NCI-H2171 treated with DMSO at 0.1 percent for 48 hours (cell line): ENCODE results near the gene DLGAP1.
"Not testable (repeated sequence)": the region's sequence is repeated elsewhere in the genome, so short reads cannot be mapped to it uniquely, and the experiment has no call there.

Source experiments
- DNase-seq: peaks from one replicate; lab custom pipeline; 2025; lab: John Stamatoyannopoulos, UW

Gene DLGAP1

DNA sequence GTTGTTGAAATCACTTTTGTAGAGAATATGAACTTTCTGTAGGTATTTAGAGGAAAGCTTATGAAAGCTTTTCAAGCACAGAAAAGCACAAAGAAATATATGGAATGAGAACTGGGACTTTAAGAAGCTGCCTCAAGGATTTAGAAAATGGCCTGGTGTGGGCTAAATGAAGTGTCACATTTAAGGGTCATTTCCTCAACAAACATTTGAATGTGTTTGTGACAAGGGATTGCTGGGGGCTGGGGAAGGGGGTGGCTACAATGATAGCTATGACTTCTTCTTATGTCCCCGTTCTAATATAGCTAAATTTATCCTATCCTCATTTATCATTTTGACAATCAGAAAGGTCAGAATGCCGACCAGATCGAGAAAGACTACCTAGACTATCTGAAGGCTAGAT lies 69.2 kb downstream of the DLGAP1 start:
- DNase-seq, result no peak

DNA sequence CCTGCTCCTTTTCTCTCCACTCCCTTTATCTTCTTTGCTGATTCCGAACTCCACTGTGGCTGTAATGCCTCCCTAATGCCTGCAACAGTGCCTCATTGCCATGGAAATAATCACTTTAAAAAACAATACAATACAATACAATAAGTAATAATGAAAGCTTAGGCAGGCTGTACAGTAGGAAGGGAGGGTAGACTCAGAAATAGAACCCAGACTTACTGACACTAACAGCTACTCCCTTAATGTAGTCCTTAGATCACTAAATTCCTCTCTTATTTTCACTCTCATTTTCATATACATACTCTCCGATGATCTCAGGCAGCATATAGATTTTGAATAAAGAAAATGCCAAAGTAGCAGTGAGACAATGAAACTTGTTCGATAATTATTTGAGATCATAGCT lies 70.2 kb downstream of the DLGAP1 start:
- DNase-seq, result no peak

DNA sequence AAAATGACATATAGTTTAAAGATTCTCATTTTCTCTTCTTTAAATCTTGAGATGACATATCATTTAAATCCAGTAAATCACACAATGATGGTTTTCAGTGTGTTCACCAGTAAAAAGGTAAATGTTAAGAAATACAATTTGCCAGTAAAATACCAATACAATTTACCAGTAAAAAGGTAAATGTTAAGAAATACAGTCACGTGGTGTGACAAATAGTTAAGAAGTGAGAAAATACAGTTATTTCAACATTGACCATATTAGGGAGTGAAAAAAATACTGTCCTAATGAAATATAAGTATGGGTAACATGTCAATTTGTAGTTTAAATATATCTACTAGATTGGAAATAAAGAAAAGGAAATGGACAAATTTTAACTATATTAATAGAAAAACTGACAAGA lies 80.5 kb downstream of the DLGAP1 start:
- no peak for DNase-seq

DNA sequence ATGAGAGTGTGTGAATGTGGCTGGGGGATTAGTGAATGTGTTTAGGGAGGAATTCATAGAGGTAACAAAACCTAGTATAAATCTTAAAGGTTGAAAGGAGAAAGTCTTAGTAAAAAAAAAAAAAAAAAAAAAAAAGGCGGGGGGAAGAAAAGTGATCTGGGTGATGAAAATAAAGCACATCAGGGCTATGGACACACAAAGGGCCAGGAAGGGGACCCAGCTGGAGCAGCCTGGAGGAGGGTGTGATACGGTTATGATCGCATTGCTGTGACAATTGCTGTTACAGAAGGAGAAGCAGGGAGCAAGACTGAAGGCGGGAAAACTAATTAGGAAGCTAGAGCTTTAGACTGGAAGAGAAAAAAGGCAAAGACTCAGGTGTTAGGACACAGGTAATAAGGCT lies 85.4 kb downstream of the DLGAP1 start:
- DNase-seq, result peak; percentile 37

DNA sequence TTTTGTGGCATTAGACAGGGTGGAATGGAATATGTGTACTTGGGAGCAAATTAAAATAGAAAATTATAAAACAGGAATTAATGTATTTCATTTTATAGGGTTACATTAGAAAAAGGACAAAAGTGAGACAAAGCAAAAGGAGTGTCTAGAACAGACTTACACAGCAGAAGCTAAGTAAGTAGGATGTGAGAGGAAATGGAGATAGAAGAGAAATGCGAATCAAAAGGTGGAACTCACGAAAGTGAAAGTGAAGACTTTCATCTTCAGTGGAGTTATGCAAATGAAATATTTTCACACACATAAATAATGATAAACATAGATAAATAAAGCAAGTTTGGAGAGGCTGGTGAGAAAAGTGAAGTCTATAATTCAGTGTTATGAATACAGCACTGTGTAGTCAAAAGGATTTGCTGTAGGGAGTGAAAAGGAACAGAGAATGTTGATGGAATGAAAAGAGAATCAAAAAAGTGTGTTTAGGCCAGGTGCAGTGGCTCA lies 94.8 kb downstream of the DLGAP1 start:
- no peak for DNase-seq

DNA sequence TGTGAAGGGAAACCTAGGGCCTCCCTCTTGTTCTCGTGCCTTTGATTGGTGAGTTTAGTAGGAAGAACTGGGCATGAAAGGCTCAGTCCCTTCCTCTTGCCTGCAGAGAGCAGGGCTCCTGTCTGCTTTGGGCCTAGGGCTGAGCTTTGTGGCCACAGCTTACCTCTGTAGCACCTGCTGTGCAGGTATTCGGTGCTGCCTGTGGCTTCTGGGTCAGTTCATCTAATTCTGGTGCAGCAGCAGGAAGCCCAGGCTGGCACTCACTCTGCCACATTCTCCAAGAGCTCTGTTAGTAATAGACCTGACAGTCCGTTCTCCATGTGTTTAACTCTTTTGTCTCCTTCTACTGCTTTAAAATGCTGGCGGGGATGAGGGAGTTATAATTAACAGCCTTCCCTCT lies 96.5 kb downstream of the DLGAP1 start:
- DNase-seq, result no peak

DNA sequence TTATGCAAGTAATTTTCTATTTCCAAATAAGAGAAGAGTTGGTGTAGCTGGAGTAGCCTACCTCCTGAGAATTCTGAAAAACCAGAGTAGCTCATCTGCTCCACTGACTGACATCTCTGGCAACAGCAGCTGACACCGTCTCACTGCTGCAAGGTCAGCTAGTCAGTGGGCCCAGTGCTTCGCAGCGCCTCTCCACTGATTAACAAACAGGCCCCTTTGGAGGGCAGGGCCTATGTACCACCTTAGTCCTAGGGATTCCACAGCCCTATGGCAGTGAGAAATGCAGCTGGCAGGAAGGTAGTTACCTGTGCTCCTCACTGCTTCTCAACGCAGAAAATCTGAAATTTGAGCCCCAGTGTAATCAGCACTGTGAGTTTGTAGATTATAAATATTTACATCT lies 97.5 kb downstream of the DLGAP1 start:
- peak; percentile 32 for DNase-seq

DNA sequence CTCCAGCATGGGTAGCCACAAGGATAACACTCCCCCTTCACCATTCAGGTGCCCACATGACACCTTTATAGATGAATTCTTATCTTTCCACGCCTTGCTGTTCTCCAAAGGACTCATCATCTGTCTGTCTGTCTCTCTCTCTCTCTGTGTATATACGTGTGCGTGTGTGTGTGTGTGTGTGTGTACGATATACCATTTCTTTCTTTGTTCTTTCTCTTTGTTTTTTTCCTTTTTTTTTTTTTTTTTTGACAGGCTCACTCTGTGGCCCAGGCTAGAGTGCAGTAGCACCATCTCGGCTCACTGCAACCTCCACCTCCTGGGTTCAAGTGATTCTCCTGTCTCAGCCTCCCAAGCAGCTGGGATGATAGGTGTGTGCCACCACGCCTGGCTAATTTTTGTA lies 98.2 kb downstream of the DLGAP1 start:
- DNase-seq, result no peak

DNA sequence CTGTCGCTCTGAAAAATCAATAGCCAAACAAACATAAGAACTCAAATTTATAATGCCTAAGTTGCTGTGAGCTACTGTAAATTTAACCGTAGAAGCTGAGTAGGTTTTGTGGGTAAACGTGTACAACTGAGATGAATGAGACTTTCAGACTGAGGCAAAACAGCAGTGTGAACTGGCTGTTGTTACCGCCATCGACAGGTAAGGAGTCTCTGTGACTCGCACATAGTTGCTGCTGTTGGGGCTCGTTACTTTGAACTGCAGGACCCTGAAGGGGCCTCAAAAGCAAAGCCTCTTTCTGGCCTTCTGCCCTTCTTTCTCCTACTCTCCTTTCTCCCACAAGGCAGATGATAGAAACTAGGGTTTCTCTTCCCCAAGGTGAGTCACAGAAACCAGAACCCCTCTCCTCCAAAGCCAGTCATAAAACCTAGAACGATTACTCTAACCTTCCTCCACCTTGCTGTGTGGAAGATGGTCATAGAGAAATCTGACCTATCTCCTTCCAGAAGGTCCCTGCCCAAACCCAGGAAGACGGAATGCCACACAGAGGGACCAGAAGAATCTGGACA lies 101.2 kb downstream of the DLGAP1 start:
- DNase-seq, result no peak

DNA sequence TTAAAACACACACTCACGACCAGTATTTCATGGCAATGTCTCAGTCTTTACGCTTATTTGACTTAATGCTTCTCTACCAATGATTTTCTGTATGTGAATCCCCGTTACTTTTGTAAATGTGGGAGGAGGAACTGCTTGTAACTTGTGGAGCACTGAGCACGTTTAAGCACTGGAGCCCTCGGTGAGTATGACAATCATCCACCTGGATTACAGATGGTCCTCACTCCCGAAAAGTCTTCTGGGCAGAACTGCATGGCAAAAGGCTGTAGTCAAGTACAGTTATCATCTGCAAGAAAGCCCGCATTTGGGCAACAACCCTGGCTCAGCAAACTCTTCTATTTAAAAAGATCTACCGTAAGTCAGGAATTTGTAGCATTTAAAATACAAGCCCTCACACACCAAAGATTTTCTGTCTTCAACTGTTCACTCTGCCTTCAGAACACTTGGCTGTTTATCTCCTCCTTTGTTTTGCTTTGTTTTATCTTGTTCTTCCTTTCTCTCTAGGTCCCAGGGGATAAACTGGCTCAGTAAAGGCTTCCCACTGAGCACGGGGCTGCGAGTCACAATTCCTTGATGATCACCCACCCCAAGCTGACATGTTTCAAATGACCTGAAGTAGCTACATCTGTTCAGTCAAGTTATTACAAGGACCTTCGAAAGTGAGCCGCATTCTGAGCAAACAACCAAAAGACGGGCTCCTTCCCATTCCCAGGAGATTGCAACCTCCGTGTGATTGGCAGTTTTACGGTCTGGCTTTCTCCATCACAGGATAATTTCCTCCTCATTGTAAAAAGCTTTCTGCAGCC lies 102.2 kb downstream of the DLGAP1 start:
- DNase-seq, result peak; percentile 86

DNA sequence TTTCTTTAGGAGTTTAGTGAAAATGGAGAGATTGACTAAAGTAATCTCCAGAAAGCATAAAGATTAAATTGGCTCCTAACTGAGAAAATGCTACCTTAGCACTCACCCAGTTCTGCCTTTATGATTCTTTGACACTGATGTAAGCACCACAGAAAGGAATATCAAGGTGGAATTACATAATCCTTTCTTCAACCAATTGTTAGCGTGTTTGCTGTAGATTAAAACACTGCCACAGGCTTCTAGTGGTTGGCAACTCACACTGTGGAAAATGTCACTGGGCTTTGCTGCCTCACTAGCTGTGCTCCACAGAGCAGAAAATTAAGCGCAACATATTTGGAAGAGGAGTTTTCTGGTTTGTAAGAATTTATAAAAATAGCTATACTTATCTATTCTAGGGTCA lies 104.1 kb downstream of the DLGAP1 start:
- no peak for DNase-seq

DNA sequence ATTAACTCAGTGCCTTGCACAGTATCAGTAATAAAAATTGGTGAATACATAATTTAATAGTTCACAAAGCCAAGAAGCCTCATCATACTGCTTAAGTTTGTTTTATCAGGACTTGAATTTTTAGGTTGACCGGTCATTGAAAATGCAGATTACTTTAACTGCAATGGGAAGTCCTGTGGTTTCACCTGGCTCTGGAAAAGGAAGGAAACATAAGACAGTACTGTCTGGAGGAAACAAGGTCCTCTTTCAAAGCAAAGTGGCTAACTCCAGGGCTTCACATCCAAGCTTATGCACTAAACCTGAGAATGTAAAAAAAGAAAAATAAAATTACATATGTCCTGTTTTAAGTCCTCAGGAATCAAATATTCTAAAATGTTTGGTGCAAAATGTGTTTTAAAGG lies 119.7 kb downstream of the DLGAP1 start:
- no peak for DNase-seq

DNA sequence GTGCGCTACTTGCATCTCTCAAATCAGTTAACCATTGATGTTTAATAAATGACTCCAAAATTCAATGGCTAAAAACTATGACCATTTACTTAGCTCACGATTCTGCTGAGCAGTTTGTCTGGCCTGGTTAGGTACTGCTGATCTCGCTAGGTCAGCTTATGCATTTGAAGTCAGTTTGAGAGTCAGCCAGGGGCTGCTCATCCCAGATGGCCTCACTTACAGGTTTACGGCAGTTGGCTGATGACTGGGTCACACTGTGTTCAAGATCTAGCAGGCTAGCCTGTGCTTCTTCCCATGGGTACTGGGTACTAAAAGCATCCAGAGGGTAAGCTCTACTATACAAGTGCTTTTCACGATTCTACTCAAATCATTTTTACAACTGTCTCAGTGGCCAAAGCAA lies 122.1 kb downstream of the DLGAP1 start:
- DNase-seq, result no peak

DNA sequence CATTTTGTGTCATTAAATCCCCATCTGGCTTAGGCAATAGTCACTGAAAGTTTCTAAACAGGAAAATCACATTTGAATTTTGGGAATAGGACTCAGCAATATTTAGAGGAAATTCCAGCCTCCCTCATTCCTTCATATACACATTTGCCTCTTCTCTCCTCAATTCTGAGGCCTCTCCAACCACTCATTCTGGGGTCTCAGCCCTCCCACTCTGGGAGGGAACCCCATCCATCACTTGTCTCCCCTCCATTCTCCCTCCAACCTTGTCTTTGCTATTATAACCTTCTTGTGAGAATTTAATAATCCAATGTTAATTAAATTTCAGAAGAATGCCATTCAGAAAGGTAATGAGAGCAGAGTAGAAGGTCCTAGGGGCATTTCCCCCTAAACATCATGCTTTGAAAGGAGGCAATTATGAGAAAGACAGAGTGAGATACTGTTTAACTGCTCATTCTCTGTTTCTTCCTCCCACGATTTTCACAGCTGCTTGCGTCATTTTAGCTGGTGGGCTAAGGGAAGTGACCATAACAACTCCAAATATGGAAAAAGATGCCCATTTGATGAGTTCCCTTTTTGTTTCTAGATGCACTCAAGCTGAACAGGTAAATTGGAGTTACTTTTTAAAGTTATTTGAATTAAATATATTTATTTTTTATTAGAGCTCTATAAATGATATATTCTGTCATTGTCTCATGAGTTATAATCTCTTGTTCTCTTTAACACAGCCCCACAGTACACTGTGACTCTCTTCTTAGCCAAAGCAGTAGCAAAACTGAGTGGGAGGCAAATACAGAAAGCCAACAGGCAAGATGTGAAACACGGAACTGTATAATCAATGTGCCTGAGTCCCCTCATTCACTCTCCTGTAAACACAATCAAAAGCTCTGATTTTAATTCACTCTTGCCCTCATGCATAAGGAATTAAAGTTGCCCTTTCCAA lies 135.1 kb downstream of the DLGAP1 start:
- no peak for DNase-seq

DNA sequence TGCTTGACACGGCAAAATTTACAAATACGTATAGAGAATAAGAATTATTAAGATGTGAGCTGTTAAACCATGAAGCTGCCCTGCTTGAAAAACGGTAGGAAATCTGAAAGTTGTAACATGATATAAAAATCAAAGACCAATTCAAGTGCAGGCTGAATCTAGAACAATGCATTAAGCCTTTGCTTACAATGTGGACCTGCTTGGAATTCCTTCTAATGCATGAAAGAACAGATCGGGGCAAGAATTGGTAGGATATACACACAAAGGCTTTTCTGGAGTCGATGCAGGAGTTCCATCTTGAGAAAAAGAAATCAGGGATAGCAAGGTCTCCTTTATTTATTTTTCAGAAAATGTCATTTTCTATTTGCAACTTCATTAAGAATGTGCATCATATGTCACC lies 136.8 kb downstream of the DLGAP1 start:
- DNase-seq, result no peak

DNA sequence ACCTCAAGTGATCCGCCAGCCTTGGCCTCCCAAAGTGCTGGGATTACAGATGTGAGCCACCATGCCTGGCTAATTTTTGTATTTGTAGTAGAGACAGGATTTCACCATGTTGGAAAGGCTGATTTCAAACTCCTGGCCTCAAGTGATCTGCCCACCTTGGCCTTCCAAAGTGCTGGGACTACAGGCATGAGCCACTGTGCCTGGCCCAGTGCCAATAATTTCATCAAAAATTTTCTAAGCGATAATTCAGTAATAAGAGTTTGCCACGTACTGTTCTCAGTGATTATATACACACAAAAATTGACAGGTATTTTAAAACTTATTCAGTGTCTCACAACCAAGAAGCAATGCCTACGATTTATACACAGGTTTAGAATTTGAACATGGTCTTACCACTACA lies 143.2 kb downstream of the DLGAP1 start:
- DNase-seq, result not testable (repeated sequence)

DNA sequence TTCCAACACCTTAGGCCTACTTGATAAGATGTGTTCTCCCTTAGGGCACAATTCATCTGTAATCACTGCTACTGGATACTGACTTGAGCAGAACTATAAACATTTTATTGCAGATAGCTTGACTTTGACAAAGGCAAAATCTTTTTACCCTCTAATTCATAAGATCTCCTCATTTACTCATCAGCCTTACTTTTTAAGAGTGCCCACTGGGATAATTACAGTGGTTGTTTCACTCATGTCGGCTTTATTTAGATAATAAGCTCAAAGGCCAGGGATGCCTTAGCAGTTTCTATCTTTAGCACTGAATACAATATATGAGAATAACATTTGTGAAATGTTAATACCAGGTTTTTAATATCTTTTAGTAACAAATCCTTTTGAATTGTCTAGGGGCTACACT lies 144.0 kb downstream of the DLGAP1 start:
- DNase-seq, result no peak

DNA sequence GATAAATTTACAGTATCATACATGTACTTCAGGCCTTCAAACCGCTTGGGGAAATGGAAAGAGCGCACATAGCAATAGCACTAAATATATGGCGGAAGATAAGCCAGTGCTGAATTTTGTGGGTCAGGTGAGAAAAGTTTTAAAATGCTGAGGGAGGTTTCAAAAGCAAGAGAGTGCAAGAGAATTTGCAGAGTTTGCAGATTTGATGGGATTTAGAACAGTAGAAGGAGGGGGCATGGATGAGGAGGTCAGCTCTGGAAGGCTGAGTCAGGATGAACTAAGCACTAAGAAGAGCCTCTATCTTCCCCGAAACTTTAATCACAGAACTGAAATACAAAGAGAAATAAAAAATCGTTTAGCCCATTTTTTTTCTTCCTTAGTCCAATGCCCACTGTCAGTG lies 145.9 kb downstream of the DLGAP1 start:
- DNase-seq, result no peak

DNA sequence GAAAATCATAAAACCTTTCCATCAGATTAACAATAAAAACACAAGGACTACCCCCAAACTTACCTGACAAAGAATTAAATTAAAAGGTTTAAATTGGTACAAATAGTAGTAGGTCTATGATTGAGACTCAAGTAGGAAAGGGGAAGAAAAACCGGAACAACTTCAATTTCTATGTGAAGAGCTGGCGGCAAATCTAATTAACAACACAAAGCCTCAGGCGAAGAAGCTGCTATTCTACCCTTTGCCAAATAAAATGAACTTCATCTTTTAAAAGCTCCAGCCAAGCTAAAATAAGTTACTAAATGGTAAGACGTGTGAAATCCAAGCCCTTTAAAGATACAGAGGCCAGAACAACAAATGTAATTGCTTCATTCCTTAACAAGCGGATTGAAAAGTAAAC lies 146.5 kb downstream of the DLGAP1 start:
- no peak for DNase-seq

DNA sequence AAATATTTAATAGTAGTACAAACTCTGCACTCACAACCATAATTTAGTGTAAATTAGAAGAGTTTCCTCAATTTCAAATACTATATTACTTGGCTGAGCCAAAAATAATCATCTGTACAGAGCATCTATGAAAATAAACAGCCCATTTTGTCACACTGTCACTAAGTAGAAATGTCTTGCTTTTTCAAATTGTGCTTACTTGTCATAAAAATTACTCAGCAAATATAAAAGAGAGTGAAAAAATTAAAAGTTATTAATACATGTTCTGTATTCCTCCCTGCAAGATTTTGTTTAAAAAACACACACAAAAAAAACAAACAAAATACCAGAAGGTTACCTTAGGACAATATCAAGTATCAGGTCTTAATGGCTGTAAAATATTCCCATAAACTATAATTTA lies 155.7 kb downstream of the DLGAP1 start:
- DNase-seq, result no peak

DNA sequence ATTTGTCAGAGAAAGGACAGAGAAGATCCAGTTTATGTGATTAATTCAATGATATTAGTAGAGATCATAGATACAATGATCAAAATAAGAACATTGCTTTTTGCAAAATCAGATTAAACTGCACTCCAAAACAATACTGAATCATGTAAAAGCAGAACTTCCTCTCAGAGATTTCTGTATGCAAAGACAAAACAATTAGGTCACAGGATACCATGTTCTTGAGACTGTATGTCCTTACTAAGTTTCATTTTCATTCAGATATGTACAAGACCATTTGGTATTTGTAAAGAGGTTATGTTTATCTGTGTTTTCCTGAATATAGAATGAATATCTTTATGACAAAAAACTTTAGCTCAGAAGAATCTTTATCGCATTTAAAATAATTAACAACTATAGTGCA lies 161.8 kb downstream of the DLGAP1 start:
- no peak for DNase-seq

DNA sequence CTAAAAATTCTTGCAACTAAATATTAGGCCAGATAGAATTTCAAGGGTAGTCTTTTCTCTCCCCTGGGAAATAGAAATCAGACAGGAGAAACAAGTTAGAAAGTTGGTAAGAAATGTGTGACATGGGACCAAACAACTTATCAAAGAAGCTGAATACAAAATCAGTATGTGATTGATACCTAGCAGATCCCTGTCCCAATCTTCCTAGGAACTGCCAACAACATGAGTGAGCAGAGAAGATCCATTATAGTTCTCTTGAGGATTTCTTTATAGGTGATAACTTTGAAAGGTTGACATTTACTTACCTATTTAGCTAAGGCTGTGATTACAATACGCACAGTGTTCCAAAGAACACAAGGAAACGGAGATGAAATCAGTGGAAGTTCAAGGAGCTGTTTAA lies 162.4 kb downstream of the DLGAP1 start:
- DNase-seq, result no peak

DNA sequence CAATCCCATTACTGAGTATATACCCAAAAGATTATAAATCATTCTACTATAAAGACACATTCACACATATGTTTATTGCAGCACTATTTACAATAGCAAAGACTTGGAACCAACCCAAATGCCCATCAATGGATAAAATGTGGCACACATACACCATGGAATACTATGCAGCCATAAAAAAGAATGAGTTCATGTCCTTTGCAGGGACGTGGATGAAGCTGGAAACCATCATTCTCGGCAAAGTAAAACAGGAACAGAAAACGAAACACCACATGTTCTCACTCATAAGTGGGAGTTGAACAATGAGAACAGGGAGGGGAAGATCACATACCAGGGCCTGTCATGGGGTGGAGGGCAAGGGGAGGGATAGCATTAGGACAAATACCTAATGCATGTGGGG lies 167.8 kb downstream of the DLGAP1 start:
- not testable (repeated sequence) for DNase-seq
